GM12891 (cell line): Measurements from ENCODE around the gene EHMT1.

Experiments
- POLR2A ChIP-seq: IDR thresholded peaks from 2 replicates; pipeline ENCODE4 v1.6.1; 2011; ENCODE audit warnings: low read depth, low read length, control low read depth
- POLR2AphosphoS5 ChIP-seq: IDR thresholded peaks from 2 replicates; pipeline ENCODE4 v1.6.1; 2011; ENCODE audit warnings: low read depth, low read length, control low read depth
- TAF1 ChIP-seq: IDR thresholded peaks from 2 replicates; pipeline ENCODE4 v1.6.1; 2011; ENCODE audit warnings: low read depth, low read length, control low read depth

GRCh38 chr9:137814436-137814835 lies 195.6 kb downstream of the EHMT1 start:
- no peak for TF ChIP-seq TAF1
- TF ChIP-seq POLR2A, result no peak
- TF ChIP-seq POLR2AphosphoS5, result no peak
